Calu3 (cell line): ENCODE data around the gene SLC39A6. TPM values are rescaled to one million over a fixed set of nuclear protein-coding genes. Genes with fewer than 3 reads are reported as not detected.

Experiments
- BruUV-seq: library from RNA; stranded (reverse); fragments of 400-500 nt; replicated peaks from 2 replicates; lab custom pipeline; 2021; lab: Mats Ljungman, UMichigan
- CTCF ChIA-PET: fragments of 300-600 bp; sonication (Branson Sonifier 250); formaldehyde crosslinking; loops from one replicate; lab custom pipeline; 2022; ENCODE audit warnings: antibody characterized with exemption; lab: Charles Lee
- DNase-seq: peaks from one replicate; pipeline ENCODE4 v3.0.0; 2022
- H3K27ac Mint-ChIP-seq: one replicate; pipeline ENCODE4 v1.8.0; 2022; ENCODE audit warnings: mixed read lengths; ENCODE audit not compliant: unreplicated experiment
- H3K27me3 Mint-ChIP-seq: one replicate; pipeline ENCODE4 v1.8.0; 2022; ENCODE audit warnings: mixed read lengths; ENCODE audit not compliant: unreplicated experiment
- H3K36me3 Mint-ChIP-seq: one replicate; pipeline ENCODE4 v1.8.0; 2022; ENCODE audit warnings: mild to moderate bottlenecking, moderate library complexity, mixed read lengths; ENCODE audit not compliant: insufficient read depth, unreplicated experiment
- H3K4me1 Mint-ChIP-seq: one replicate; pipeline ENCODE4 v1.8.0; 2022; ENCODE audit warnings: mild to moderate bottlenecking, low read depth, mixed read lengths; ENCODE audit not compliant: unreplicated experiment
- H3K4me3 Mint-ChIP-seq: one replicate; pipeline ENCODE4 v1.8.0; 2022; ENCODE audit warnings: mild to moderate bottlenecking, low read depth, moderate library complexity, mixed read lengths; ENCODE audit not compliant: unreplicated experiment
- H3K9me3 Mint-ChIP-seq: one replicate; pipeline ENCODE4 v1.8.0; 2022; ENCODE audit warnings: low read depth, mixed read lengths; ENCODE audit not compliant: unreplicated experiment
- intact Hi-C: fragments of 100-400 bp; cut with micrococcal nuclease; formaldehyde crosslinking; loops from one replicate; pipeline ENCODE4 v1.10.0; 2022; ENCODE audit not compliant: unreplicated experiment
- total RNA-seq: library from RNA; stranded (reverse); gene quantifications from 2 replicates; pipeline ENCODE4 v1.2.3, GENCODE V29; 2022
- TF ChIP-seq, protein P1 (sequence below): fragments of 200-600 bp; IDR thresholded peaks from one replicate; pipeline ENCODE4 v1.8.0; 2022; ENCODE audit warnings: antibody characterized with exemption; ENCODE audit not compliant: unreplicated experiment

Gene SLC39A6
- total RNA-seq, 1 experiment from 2014 or later: 62.9 TPM

DNA sequence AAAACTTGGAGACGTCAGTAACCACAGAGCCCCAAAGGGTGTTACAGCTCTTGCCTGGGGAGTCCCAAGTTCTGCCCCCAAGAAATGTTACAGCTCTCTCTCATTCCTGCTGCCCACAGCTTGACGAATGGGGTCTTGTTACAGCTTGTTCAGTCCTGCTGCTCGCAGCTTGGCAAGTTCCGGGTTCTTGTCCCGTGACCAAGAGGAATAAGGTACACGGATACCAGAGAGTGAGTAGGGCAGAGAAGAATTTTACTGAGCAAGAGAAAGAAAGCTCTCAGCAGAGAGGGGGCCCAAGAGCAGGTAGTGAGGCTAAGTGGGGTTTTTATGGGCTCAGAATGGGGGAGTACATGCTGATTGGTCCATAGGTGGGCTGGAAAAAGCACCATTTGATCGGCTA, 27.2 kb downstream of the SLC39A6 start:
- BruUV-seq: no TSS peak

DNA sequence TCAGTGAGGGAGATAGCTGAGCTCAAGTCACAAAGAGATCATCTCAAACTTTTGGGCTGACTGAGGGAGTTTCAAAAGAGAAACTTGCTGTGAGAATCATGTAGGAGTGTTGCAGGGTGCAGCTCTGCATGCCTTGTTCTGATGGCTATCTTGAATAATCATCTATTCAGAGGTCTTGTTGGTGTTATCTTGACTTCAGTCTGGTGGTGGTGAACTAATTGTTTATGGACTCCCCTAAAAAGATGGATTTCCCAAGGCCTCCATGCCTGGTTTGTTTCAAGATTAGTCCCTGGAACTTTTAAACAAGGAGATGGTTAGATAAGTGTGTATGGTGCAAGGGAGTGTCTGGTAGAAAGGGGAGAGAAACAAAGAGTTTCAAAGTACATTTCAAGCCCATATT, 29.8 kb downstream of the SLC39A6 start:
- H3K27ac Mint-ChIP-seq: no peak overlapping the region
- intact Hi-C loops: no loop called here
- CTCF ChIA-PET: interaction anchor here (0.6 to 0.8 kb wide), 3 partner anchors 81 to 707 kb away, joined by 3 to 5 read pairs (median 3); no protein-coding TSS in a partner anchor
- H3K4me3 Mint-ChIP-seq: no peak overlapping the region
- no peak for DNase-seq
- BruUV-seq: no TSS peak
- TF ChIP-seq, protein P1, sequence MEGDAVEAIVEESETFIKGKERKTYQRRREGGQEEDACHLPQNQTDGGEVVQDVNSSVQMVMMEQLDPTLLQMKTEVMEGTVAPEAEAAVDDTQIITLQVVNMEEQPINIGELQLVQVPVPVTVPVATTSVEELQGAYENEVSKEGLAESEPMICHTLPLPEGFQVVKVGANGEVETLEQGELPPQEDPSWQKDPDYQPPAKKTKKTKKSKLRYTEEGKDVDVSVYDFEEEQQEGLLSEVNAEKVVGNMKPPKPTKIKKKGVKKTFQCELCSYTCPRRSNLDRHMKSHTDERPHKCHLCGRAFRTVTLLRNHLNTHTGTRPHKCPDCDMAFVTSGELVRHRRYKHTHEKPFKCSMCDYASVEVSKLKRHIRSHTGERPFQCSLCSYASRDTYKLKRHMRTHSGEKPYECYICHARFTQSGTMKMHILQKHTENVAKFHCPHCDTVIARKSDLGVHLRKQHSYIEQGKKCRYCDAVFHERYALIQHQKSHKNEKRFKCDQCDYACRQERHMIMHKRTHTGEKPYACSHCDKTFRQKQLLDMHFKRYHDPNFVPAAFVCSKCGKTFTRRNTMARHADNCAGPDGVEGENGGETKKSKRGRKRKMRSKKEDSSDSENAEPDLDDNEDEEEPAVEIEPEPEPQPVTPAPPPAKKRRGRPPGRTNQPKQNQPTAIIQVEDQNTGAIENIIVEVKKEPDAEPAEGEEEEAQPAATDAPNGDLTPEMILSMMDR: no peak
- H3K4me1 Mint-ChIP-seq: no peaks in the 10 kb centered on the region
- no peaks in the 10 kb centered on the region for H3K36me3 Mint-ChIP-seq
- H3K9me3 Mint-ChIP-seq: peaks cover 3% of the 10 kb centered on the region
- no peaks in the 10 kb centered on the region for H3K27me3 Mint-ChIP-seq

More for the DNA sequence above, 27.2 kb downstream of the SLC39A6 start:
- H3K27ac Mint-ChIP-seq: no peak overlapping the region
- no peaks in the 10 kb centered on the region for H3K4me1 Mint-ChIP-seq
- DNase-seq: no peak
- H3K27me3 Mint-ChIP-seq: no peaks in the 10 kb centered on the region
- CTCF ChIA-PET: no interaction called here
- TF ChIP-seq, protein P1: no peak
- intact Hi-C loops: no loop called here
- no peaks in the 10 kb centered on the region for H3K36me3 Mint-ChIP-seq
- H3K4me3 Mint-ChIP-seq: no peak overlapping the region
- H3K9me3 Mint-ChIP-seq: peaks cover 3% of the 10 kb centered on the region

DNA sequence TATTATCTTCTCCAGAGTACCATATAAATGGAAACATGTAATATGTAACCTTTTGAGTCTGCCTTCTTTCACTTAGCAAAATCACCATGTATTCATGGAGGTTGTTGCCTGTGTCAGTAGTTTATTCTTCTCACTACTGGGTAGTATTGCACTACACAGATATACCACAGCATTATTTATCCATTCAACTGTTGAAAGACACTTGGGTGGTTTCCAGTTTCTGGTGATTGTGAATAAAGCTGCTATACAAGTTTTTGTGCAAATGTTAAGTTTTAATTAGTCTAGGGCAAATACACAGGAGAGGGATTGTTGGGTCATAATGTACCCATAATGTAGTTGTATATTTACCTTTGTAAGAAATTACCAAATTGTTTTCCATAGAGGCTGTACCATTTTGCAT, 32.2 kb downstream of the SLC39A6 start:
- no peak overlapping the region for H3K27ac Mint-ChIP-seq
- intact Hi-C loops: loop anchor here (1.0 kb wide), 3 partner anchors 187 to 660 kb away; no protein-coding TSS in a partner anchor
- CTCF ChIA-PET: interaction anchor here (1.2 kb wide), 1 partner anchor 11 kb away, joined by 3 read pairs; no protein-coding TSS in a partner anchor
- no peaks in the 10 kb centered on the region for H3K36me3 Mint-ChIP-seq
- no peak overlapping the region for H3K4me3 Mint-ChIP-seq
- no TSS peak for BruUV-seq
- no peaks in the 10 kb centered on the region for H3K27me3 Mint-ChIP-seq
- TF ChIP-seq, protein P1: no peak
- H3K9me3 Mint-ChIP-seq: peaks cover under 1% of the 10 kb centered on the region
- H3K4me1 Mint-ChIP-seq: no peaks in the 10 kb centered on the region
- DNase-seq: no peak

DNA sequence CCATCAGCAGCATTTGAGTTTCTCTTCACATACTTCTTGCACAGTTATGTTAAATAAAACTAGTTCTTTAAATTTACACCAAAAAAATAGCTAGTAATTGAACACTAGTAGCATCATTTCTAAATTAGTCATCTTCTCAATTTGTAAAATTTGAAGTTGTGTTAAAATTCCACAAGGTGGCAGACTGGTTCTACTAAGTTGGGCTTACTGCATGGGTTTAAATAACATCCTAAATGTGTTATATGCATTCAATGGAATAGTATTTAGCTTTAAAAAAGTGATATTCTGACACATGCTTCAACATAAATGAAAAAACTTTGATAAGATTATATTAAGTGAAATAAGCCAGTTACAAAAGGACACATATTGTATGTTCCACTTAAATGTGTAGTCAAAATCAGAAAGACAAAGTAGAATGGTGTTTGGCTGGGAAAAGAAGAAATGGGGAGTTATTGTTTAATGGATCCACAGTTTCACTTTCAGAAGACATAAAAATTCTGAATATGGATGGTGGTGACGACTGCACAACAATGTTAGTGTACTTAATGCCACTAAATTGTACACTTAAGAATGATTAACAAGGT, 33.1 kb downstream of the SLC39A6 start:
- no TSS peak for BruUV-seq
- Mint-ChIP-seq H3K27me3 (no peaks in the 10 kb centered on the region), H3K27ac (no peak overlapping the region), H3K9me3 (no peaks in the 10 kb centered on the region), H3K4me1 (no peaks in the 10 kb centered on the region), H3K4me3 (no peak overlapping the region), H3K36me3 (no peaks in the 10 kb centered on the region)
- TF ChIP-seq, protein P1: peak; percentile 29
- peak; percentile 5 for DNase-seq
- intact Hi-C loops: loop anchor here (1.0 kb wide), 3 partner anchors 188 to 661 kb away; no protein-coding TSS in a partner anchor
- CTCF ChIA-PET: interaction anchor here (0.5 to 1.9 kb wide), 6 partner anchors 38 to 476 kb away, joined by 3 to 11 read pairs (median 4); no protein-coding TSS in a partner anchor
